VCaP (cell line): ENCODE data around the gene HORMAD1.
"Not testable (repeated sequence)": the region's sequence is repeated elsewhere in the genome, so short reads cannot be mapped to it uniquely, and the experiment has no call there.

Experiments used
- H3K27ac ChIP-seq: fragments of 450-650 bp; 2 replicates; pipeline ENCODE4 v1.5.1; 2017
- CTCF ChIP-seq: fragments of 450-650 bp; conservative IDR thresholded peaks from 2 replicates; pipeline ENCODE4 v1.5.1; 2017; ENCODE audit warnings: mild to moderate bottlenecking, moderate library complexity

HORMAD1 gene

GRCh38 chr1:150720098-150720497, 597 bp downstream of the HORMAD1 start:
- no peak overlapping the region for H3K27ac ChIP-seq
- no peak for TF ChIP-seq CTCF

GRCh38 chr1:150718225-150718891, 2.3 kb downstream of the HORMAD1 start:
- no peak overlapping the region for H3K27ac ChIP-seq
- TF ChIP-seq CTCF: no peak

- not testable (repeated sequence) for H3K27ac ChIP-seq
Measured at GRCh38 chr1:150709031-150709430, 11.7 kb downstream of the HORMAD1 start.

GRCh38 chr1:150708595-150708994, 12.1 kb downstream of the HORMAD1 start:
- no peak for TF ChIP-seq CTCF

GRCh38 chr1:150706091-150706490, 14.6 kb downstream of the HORMAD1 start:
- H3K27ac ChIP-seq: no peak overlapping the region
- TF ChIP-seq CTCF: no peak

More at GRCh38 chr1:150708595-150708994, 12.1 kb downstream of the HORMAD1 start:
- no peak overlapping the region for H3K27ac ChIP-seq

- no peak for TF ChIP-seq CTCF
- no peak overlapping the region for H3K27ac ChIP-seq
Measured at GRCh38 chr1:150703427-150703826, 17.3 kb downstream of the HORMAD1 start.

- H3K27ac ChIP-seq: peak within 1 kb of the TSS; percentile 66
- TF ChIP-seq CTCF: no peak
Measured at GRCh38 chr1:150696995-150697927, 23.4 kb downstream of the HORMAD1 start, which contains the start of gene GOLPH3L. GOLPH3L (minus strand) TSS chr1:150697154; CDS start chr1:150694838, 2,316 bp downstream.
